Measurements from ENCODE around the gene KIR2DL1. TPM values are rescaled to one million over a fixed set of nuclear protein-coding genes. Genes with fewer than 3 reads are reported as not detected.
"Not testable (repeated sequence)": the region's sequence is repeated elsewhere in the genome, so short reads cannot be mapped to it uniquely, and the experiment has no call there.

KIR2DL1 gene
- polyA plus RNA-seq (2013): not detected in 2 replicates

DNA sequence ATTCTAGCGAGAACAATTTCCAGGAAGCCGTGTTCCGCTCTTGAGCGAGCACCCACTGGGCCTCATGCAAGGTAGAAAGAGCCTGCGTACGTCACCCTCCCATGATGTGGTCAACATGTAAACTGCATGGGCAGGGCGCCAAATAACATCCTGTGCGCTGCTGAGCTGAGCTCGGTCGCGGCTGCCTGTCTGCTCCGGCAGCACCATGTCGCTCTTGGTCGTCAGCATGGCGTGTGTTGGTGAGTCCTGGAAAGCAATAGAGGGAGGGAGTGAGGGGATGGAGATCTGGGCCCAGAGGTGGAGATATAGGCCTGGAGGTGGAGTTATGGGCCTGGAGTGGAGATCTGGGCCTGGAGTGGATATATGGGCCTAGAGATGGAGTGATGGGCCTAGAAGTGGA lies at the start of gene KIR2DL1:
Gene KIR2DL1, plus strand, starts transcription at position 148 of the 400 bp plus-strand sequence. Its CDS starts 58 bp downstream, at position 206.
- not testable (repeated sequence) for H4K8ac ChIP-seq (ENCODE audit: low read depth, low read length); H2AFZ ChIP-seq (ENCODE audit: insufficient read depth, low read length, poor library complexity); H2BK12ac ChIP-seq (ENCODE audit: low read length); H3K9ac ChIP-seq (ENCODE audit: low read length); H3K4me2 ChIP-seq (ENCODE audit: low read length); H3K79me2 ChIP-seq (ENCODE audit: control insufficient read depth, insufficient read depth, low read length, poor library complexity); H3K18ac ChIP-seq (ENCODE audit: low read length); H4K12ac ChIP-seq (ENCODE audit: low read depth, low read length); H3K27ac ChIP-seq (ENCODE audit: low read depth, low read length); H3K4me3 ChIP-seq (ENCODE audit: low read depth, low read length); H3K23ac ChIP-seq (ENCODE audit: low read length); H2BK120ac ChIP-seq (ENCODE audit: insufficient read depth, low read length, poor library complexity); H2BK5ac ChIP-seq (ENCODE audit: low read depth, low read length, poor library complexity); H3K79me1 ChIP-seq (ENCODE audit: low read length); H3K36me3 ChIP-seq (ENCODE audit: control insufficient read depth in 1 of 2, insufficient read depth in 2 of 2, low read length in 2 of 2); H3K4me1 ChIP-seq (ENCODE audit: control insufficient read depth in 1 of 2, insufficient read depth in 2 of 2, low read length in 2 of 2); H3K27me3 ChIP-seq (ENCODE audit: insufficient read depth, low read length); H3K14ac ChIP-seq (ENCODE audit: low read length); H4K91ac ChIP-seq (ENCODE audit: low read depth, low read length); H3K4ac ChIP-seq (ENCODE audit: low read depth, low read length); DNase-seq; H2AK5ac ChIP-seq (ENCODE audit: low read length)
- WGBS (ENCODE audit: extremely low coverage, insufficient coverage, insufficient read length): no CpG with 5 or more reads among the region's 15 CpGs
- H3K9me3 ChIP-seq (ENCODE audit: insufficient read depth, low read depth, low read length): peaks cover 38% of the 10 kb centered on the region

GRCh38 chr19:54724142-54724541 lies 45.5 kb upstream of the KIR2DL1 start, which contains the start of gene KIR3DL3:
Gene KIR3DL3, plus strand, starts transcription at chr19:54724442. Its CDS starts 55 bp downstream, at chr19:54724497.
- Histone ChIP-seq H3K27me3 (ENCODE audit: insufficient read depth, low read length) (no peaks in the 10 kb centered on the region), H3K9ac (ENCODE audit: low read length) (no peak within 1 kb of the TSS), H3K79me1 (ENCODE audit: low read length) (no peaks in the 10 kb centered on the region), H3K9me3 (ENCODE audit: insufficient read depth, low read depth, low read length) (peaks cover 31% of the 10 kb centered on the region), H4K8ac (ENCODE audit: low read depth, low read length) (no peak within 1 kb of the TSS), H3K18ac (ENCODE audit: low read length) (no peak within 1 kb of the TSS), H3K79me2 (ENCODE audit: control insufficient read depth, insufficient read depth, low read length, poor library complexity) (no peaks in the 10 kb centered on the region), H4K91ac (ENCODE audit: low read depth, low read length) (no peak within 1 kb of the TSS), H2BK120ac (ENCODE audit: insufficient read depth, low read length, poor library complexity) (no peak within 1 kb of the TSS), H3K4me1 (ENCODE audit: control insufficient read depth in 1 of 2, insufficient read depth in 2 of 2, low read length in 2 of 2) (no peaks in the 10 kb centered on the region), H2AFZ (ENCODE audit: insufficient read depth, low read length, poor library complexity) (no peak within 1 kb of the TSS), H2AK5ac (ENCODE audit: low read length) (no peak within 1 kb of the TSS), H3K4me3 (ENCODE audit: low read depth, low read length) (peak within 1 kb of the TSS; percentile 30), H3K14ac (ENCODE audit: low read length) (no peak within 1 kb of the TSS), H3K4ac (ENCODE audit: low read depth, low read length) (no peak within 1 kb of the TSS), H2BK12ac (ENCODE audit: low read length) (no peak within 1 kb of the TSS), H2BK5ac (ENCODE audit: low read depth, low read length, poor library complexity) (no peak within 1 kb of the TSS), H3K27ac (ENCODE audit: low read depth, low read length) (no peak within 1 kb of the TSS), H4K12ac (ENCODE audit: low read depth, low read length) (no peak within 1 kb of the TSS), H3K4me2 (ENCODE audit: low read length) (no peak within 1 kb of the TSS), H3K36me3 (ENCODE audit: control insufficient read depth in 1 of 2, insufficient read depth in 2 of 2, low read length in 2 of 2) (no peaks in the 10 kb centered on the region), H3K23ac (ENCODE audit: low read length) (no peak within 1 kb of the TSS)
- no peak for DNase-seq
- no CpG with 5 or more reads among the region's 9 CpGs for WGBS (ENCODE audit: extremely low coverage, insufficient coverage, insufficient read length)

- Histone ChIP-seq H3K14ac (ENCODE audit: low read length) (no peak overlapping the region), H3K27me3 (ENCODE audit: insufficient read depth, low read length) (no peaks in the 10 kb centered on the region), H3K4me3 (ENCODE audit: low read depth, low read length) (no peak overlapping the region), H3K79me2 (ENCODE audit: control insufficient read depth, insufficient read depth, low read length, poor library complexity) (no peaks in the 10 kb centered on the region), H3K9me3 (ENCODE audit: insufficient read depth, low read depth, low read length) (peaks cover 36% of the 10 kb centered on the region), H2AFZ (ENCODE audit: insufficient read depth, low read length, poor library complexity) (no peak overlapping the region), H3K4me2 (ENCODE audit: low read length) (no peak overlapping the region), H2BK120ac (ENCODE audit: insufficient read depth, low read length, poor library complexity) (no peak overlapping the region), H3K23ac (ENCODE audit: low read length) (no peak overlapping the region), H2AK5ac (ENCODE audit: low read length) (no peak overlapping the region), H3K79me1 (ENCODE audit: low read length) (no peaks in the 10 kb centered on the region), H4K91ac (ENCODE audit: low read depth, low read length) (no peak overlapping the region), H3K4me1 (ENCODE audit: control insufficient read depth in 1 of 2, insufficient read depth in 2 of 2, low read length in 2 of 2) (no peaks in the 10 kb centered on the region), H4K8ac (ENCODE audit: low read depth, low read length) (no peak overlapping the region), H2BK12ac (ENCODE audit: low read length) (no peak overlapping the region), H2BK5ac (ENCODE audit: low read depth, low read length, poor library complexity) (no peak overlapping the region), H4K12ac (ENCODE audit: low read depth, low read length) (no peak overlapping the region), H3K27ac (ENCODE audit: low read depth, low read length) (no peak overlapping the region), H3K18ac (ENCODE audit: low read length) (no peak overlapping the region), H3K9ac (ENCODE audit: low read length) (no peak overlapping the region), H3K36me3 (ENCODE audit: control insufficient read depth in 1 of 2, insufficient read depth in 2 of 2, low read length in 2 of 2) (no peaks in the 10 kb centered on the region), H3K4ac (ENCODE audit: low read depth, low read length) (no peak overlapping the region)
- DNase-seq: no peak
- WGBS (ENCODE audit: extremely low coverage, insufficient coverage, insufficient read length): no CpG with 5 or more reads among the region's 3 CpGs
These were observed 44.9 kb upstream of the KIR2DL1 start for GRCh38 chr19:54724644-54725043.

DNA sequence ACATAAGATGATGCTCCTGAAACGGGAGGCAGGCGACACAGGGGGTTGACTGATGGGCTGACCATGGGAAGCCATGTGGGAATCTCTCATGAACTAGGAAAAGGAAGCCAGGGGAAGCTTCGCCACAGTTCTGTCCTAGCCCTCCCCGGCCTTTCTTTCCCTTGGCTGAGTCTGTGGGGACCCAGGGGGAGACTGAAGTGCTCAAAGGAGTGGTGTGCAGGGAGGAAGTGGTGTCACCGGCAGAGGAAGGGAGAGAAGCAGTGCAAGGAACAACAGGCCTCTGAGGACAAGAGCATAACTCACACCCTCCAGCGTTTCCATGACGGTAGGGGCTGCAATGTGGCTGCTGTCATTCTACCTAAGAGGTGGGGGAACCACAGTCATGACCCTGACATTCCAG lies 44.3 kb upstream of the KIR2DL1 start:
- no peak overlapping the region for H2BK12ac ChIP-seq (ENCODE audit: low read length)
- no CpG with 5 or more reads among the region's 7 CpGs for WGBS (ENCODE audit: extremely low coverage, insufficient coverage, insufficient read length)

More for the DNA sequence above, 44.3 kb upstream of the KIR2DL1 start:
- H3K4me1 ChIP-seq (ENCODE audit: control insufficient read depth in 1 of 2, insufficient read depth in 2 of 2, low read length in 2 of 2): no peaks in the 10 kb centered on the region
- no peak overlapping the region for H3K9ac ChIP-seq (ENCODE audit: low read length)
- no peak overlapping the region for H3K23ac ChIP-seq (ENCODE audit: low read length)
- H3K18ac ChIP-seq (ENCODE audit: low read length): no peak overlapping the region
- peaks cover 39% of the 10 kb centered on the region for H3K9me3 ChIP-seq (ENCODE audit: insufficient read depth, low read depth, low read length)
- DNase-seq: no peak
- no peaks in the 10 kb centered on the region for H3K36me3 ChIP-seq (ENCODE audit: control insufficient read depth in 1 of 2, insufficient read depth in 2 of 2, low read length in 2 of 2)
- H3K4me3 ChIP-seq (ENCODE audit: low read depth, low read length): peak overlapping the region; percentile 30
- no peak overlapping the region for H2BK5ac ChIP-seq (ENCODE audit: low read depth, low read length, poor library complexity)
- H3K79me1 ChIP-seq (ENCODE audit: low read length): no peaks in the 10 kb centered on the region
- no peak overlapping the region for H3K4ac ChIP-seq (ENCODE audit: low read depth, low read length)
- H2BK120ac ChIP-seq (ENCODE audit: insufficient read depth, low read length, poor library complexity): no peak overlapping the region
- no peak overlapping the region for H3K4me2 ChIP-seq (ENCODE audit: low read length)
- H4K91ac ChIP-seq (ENCODE audit: low read depth, low read length): no peak overlapping the region
- no peak overlapping the region for H3K14ac ChIP-seq (ENCODE audit: low read length)
- H2AFZ ChIP-seq (ENCODE audit: insufficient read depth, low read length, poor library complexity): no peak overlapping the region
- H4K12ac ChIP-seq (ENCODE audit: low read depth, low read length): no peak overlapping the region
- no peak overlapping the region for H2AK5ac ChIP-seq (ENCODE audit: low read length)
- H3K79me2 ChIP-seq (ENCODE audit: control insufficient read depth, insufficient read depth, low read length, poor library complexity): no peaks in the 10 kb centered on the region
- H3K27me3 ChIP-seq (ENCODE audit: insufficient read depth, low read length): no peaks in the 10 kb centered on the region
- H3K27ac ChIP-seq (ENCODE audit: low read depth, low read length): no peak overlapping the region
- H4K8ac ChIP-seq (ENCODE audit: low read depth, low read length): no peak overlapping the region
